SK-N-SH (cell line): ENCODE results near the gene RIPOR2. TPM values are rescaled to one million over a fixed set of nuclear protein-coding genes. Genes with fewer than 3 reads are reported as not detected.

Experiments
- CTCF ChIA-PET: fragments of 300-600, 350-600 bp; formaldehyde crosslinking; extraction: SDS; loops from one replicate; lab custom pipeline; 2021; lab: Yijun Ruan, JAX
- POLR2A ChIA-PET: fragments of 350-600 bp; sonication (Branson Sonifier 250); formaldehyde crosslinking; extraction: SDS; loops from one replicate; lab custom pipeline; 2020; ENCODE audit warnings: antibody characterized with exemption, inconsistent platforms; lab: Yijun Ruan, JAX
- DNase-seq: peaks from one replicate; pipeline ENCODE4 v3.0.0; 2012
- H2AFZ ChIP-seq: fragments of 200-600 bp; sonication (generic); 2 replicates; pipeline ENCODE4 v1.8.1; 2016; ENCODE audit warnings: antibody characterized with exemption, mild to moderate bottlenecking, low read depth
- H3F3A ChIP-seq: fragments of 200-600 bp; sonication (generic); replicated peaks from 2 replicates; pipeline ENCODE3; 2016; ENCODE audit warnings: antibody characterized with exemption, mild to moderate bottlenecking; ENCODE audit not compliant: insufficient read depth
- H3K27ac ChIP-seq, 2 experiments: fragments of 200-500 bp in 1 of 2; fragments of 200-600 bp in 1 of 2; sonication (Bioruptor generic) in 1 of 2; sonication (generic), shearing (Covaris generic) in 1 of 2; 2 replicates each; pipeline versions ENCODE4 v1.5.1 to v1.6.1; 2014 to 2016; ENCODE audit warnings: low read depth in 2 of 2, inconsistent platforms in 1 of 2, low read length in 1 of 2, mild to moderate bottlenecking in 1 of 2, mixed read lengths in 1 of 2
- H3K27me3 ChIP-seq: fragments of 200-600 bp; sonication (generic), shearing (Covaris generic); 2 replicates; pipeline ENCODE4 v1.6.1; 2016; ENCODE audit warnings: mixed run types; ENCODE audit not compliant: insufficient read depth
- H3K36me3 ChIP-seq, 2 experiments: fragments of 200-500 bp in 1 of 2; fragments of 200-600 bp in 1 of 2; sonication (Bioruptor generic) in 1 of 2; sonication (generic) in 1 of 2; replicated peaks in 1 of 2; 2 replicates each; pipeline versions ENCODE3 to v1.5.1; 2014 to 2016; ENCODE audit warnings: low read length in 1 of 2, mild to moderate bottlenecking in 1 of 2; ENCODE audit not compliant: insufficient read depth in 2 of 2, control insufficient read depth in 1 of 2
- H3K4me1 ChIP-seq, 2 experiments: fragments of 200-500 bp in 1 of 2; fragments of 200-600 bp in 1 of 2; sonication (Bioruptor generic) in 1 of 2; sonication (generic), shearing (Covaris generic) in 1 of 2; 2 replicates each; pipeline versions ENCODE4 v1.5.1 to v1.6.1; 2014 to 2016; ENCODE audit warnings: low read depth in 1 of 2, low read length in 1 of 2, mixed run types in 1 of 2; ENCODE audit not compliant: insufficient read depth in 2 of 2, control insufficient read depth in 1 of 2
- H3K4me2 ChIP-seq: fragments of 200-600 bp; sonication (generic), shearing (Covaris generic); 2 replicates; pipeline ENCODE4 v1.6.1; 2017; ENCODE audit warnings: mixed run types
- H3K4me3 ChIP-seq, 2 experiments: fragments of 200-500 bp in 1 of 2; fragments of 200-600 bp in 1 of 2; sonication (Bioruptor generic) in 1 of 2; sonication (generic), shearing (Covaris generic) in 1 of 2; 2 replicates each; pipeline versions ENCODE4 v1.5.1 to v1.8.1; 2014 to 2016; ENCODE audit warnings: low read depth in 2 of 2, inconsistent platforms in 1 of 2, low read length in 1 of 2, mild to moderate bottlenecking in 1 of 2, mixed read lengths in 1 of 2, moderate library complexity in 1 of 2
- H3K79me2 ChIP-seq: fragments of 200-600 bp; sonication (generic); 2 replicates; pipeline ENCODE4 v1.8.1; 2017; ENCODE audit warnings: mild to moderate bottlenecking; ENCODE audit not compliant: insufficient read depth
- H3K9ac ChIP-seq: fragments of 200-600 bp; sonication (generic); 2 replicates; pipeline ENCODE4 v1.6.1; 2017; ENCODE audit warnings: mixed run types
- H3K9me2 ChIP-seq: fragments of 200-600 bp; sonication (generic); 2 replicates; pipeline ENCODE4 v1.6.1; 2017; ENCODE audit warnings: mixed run types
- H3K9me3 ChIP-seq: fragments of 200-600 bp; sonication (generic); 2 replicates; pipeline ENCODE4 v1.6.1; 2017; ENCODE audit warnings: mixed run types, mild to moderate bottlenecking, moderate library complexity
- H4K20me1 ChIP-seq: fragments of 200-600 bp; sonication (generic); 2 replicates; pipeline ENCODE4 v1.6.1; 2017; ENCODE audit warnings: mild to moderate bottlenecking, mixed run types; ENCODE audit not compliant: insufficient read depth
- ELF1 ChIP-seq: IDR thresholded peaks from 2 replicates; pipeline ENCODE4 v1.4.0; 2012
- EZH2phosphoT487 ChIP-seq: fragments of 200-600 bp; sonication (generic); IDR thresholded peaks from 2 replicates; pipeline ENCODE4 v1.6.1; 2017; ENCODE audit warnings: low read depth, mixed run types, mild to moderate bottlenecking, antibody characterized with exemption, moderate library complexity, borderline replicate concordance
- FOSL2 ChIP-seq: IDR thresholded peaks from 2 replicates; pipeline ENCODE4 v1.4.0; 2012; ENCODE audit warnings: low read depth, mild to moderate bottlenecking, moderate library complexity, borderline replicate concordance
- FOXM1 ChIP-seq: IDR thresholded peaks from 2 replicates; pipeline ENCODE4 v1.4.0; 2012; ENCODE audit warnings: low read depth, mild to moderate bottlenecking
- GATA2 ChIP-seq: sonication (generic); formaldehyde crosslinking; IDR thresholded peaks from 2 replicates; pipeline ENCODE4 v1.5.0; 2020; ENCODE audit warnings: mild to moderate bottlenecking, missing genetic modification reagents
- NFIC ChIP-seq: IDR thresholded peaks from 2 replicates; pipeline ENCODE4 v1.4.0; 2012; ENCODE audit warnings: borderline replicate concordance
- NRF1 ChIP-seq: IDR thresholded peaks from 2 replicates; pipeline ENCODE4 v1.6.1; 2012; ENCODE audit warnings: low read depth, mild to moderate bottlenecking, low read length
- POLR2AphosphoS5 ChIP-seq: IDR thresholded peaks from 2 replicates; pipeline ENCODE4 v1.6.1; 2012; ENCODE audit warnings: low read depth, low read length
- RCOR1 ChIP-seq: fragments of 150-350 bp; IDR thresholded peaks from 2 replicates; pipeline ENCODE4 v1.6.1; 2017; ENCODE audit warnings: antibody characterized with exemption, low read length
- REST ChIP-seq: IDR thresholded peaks from 2 replicates; pipeline ENCODE4 v1.6.1; 2012; ENCODE audit warnings: mild to moderate bottlenecking, low read depth, low read length, moderate library complexity
- RFX5 ChIP-seq: IDR thresholded peaks from 2 replicates; pipeline ENCODE4 v1.6.1; 2012; ENCODE audit warnings: mild to moderate bottlenecking, improper control_type of control experiment, low read length
- SIN3A ChIP-seq: IDR thresholded peaks from 2 replicates; pipeline ENCODE4 v1.6.1; 2012; ENCODE audit warnings: low read depth, mild to moderate bottlenecking, low read length, moderate library complexity, borderline replicate concordance
- TAF1 ChIP-seq: IDR thresholded peaks from 2 replicates; pipeline ENCODE4 v1.6.1; 2012; ENCODE audit warnings: low read depth, mild to moderate bottlenecking, low read length, moderate library complexity, borderline replicate concordance
- YY1 ChIP-seq: IDR thresholded peaks from 2 replicates; pipeline ENCODE4 v1.4.0; 2012; ENCODE audit warnings: low read depth, mild to moderate bottlenecking
- WGBS: methylation state at CpG from one replicate; pipeline ENCODE4 v1.1.6; 2017; ENCODE audit warnings: low lambda C conversion rate; 5-methylcytosine and 5-hydroxymethylcytosine counted together
- polyA plus RNA-seq, 3 experiments: library from polyadenylated mRNA; depleted of rRNA; stranded (reverse); fragments of >200 nt; gene quantifications; 2 replicates each; pipeline ENCODE4 v1.2.3, GENCODE V29; 2012
- TF ChIP-seq, protein P1 (sequence below): IDR thresholded peaks from 2 replicates; pipeline ENCODE4; 2012

RIPOR2 gene
- polyA plus RNA-seq, 1 of the 3 experiments (the other 2 are of a cell fraction): 0.05 TPM

DNA sequence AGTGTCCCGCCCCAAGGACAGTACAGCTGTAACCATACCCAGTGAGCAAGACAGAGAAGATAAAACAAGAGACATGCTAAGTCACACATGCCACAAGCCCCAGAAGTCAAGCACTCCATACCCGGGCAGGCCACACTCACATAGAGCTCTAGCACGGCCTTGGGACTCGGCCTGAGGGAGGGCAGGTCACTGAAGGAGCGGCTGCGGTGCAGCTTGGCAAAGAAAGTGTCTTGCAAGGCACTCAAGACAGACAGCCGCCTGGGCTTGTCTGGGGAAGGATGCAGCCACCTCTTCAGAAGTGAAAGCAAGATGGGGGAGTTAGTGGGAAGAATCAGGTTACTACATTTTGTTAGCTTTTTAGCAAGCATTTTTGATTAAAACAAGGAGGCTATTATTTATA lies 88.4 kb downstream of the RIPOR2 start:
- Histone ChIP-seq H3K79me2 (no peaks in the 10 kb centered on the region), H3K9ac (no peak overlapping the region), H3K4me3 (no peak overlapping the region), H2AFZ (no peak overlapping the region), H3K4me1 (no peaks in the 10 kb centered on the region; a peak in 1 of 4 replicates)
- 83% methylated on average over 7 of the region's 7 CpGs for WGBS
- POLR2A ChIA-PET: no interaction called here
- CTCF ChIA-PET: interaction anchor here (1.3 to 1.7 kb wide), 3 partner anchors 9 to 144 kb away, joined by 3 to 8 read pairs (median 6); no protein-coding TSS in a partner anchor
- no peak for TF ChIP-seq SIN3A
- TF ChIP-seq ELF1: no peak
- TF ChIP-seq REST: no peak
- no peak for TF ChIP-seq FOSL2
- no peak for TF ChIP-seq TAF1
- TF ChIP-seq NFIC: no peak
- no peak for TF ChIP-seq GATA2 (CRISPR knock-in tag)
- TF ChIP-seq RCOR1: no peak
- no peak for TF ChIP-seq RFX5
- TF ChIP-seq POLR2AphosphoS5: no peak
- TF ChIP-seq, protein P1, sequence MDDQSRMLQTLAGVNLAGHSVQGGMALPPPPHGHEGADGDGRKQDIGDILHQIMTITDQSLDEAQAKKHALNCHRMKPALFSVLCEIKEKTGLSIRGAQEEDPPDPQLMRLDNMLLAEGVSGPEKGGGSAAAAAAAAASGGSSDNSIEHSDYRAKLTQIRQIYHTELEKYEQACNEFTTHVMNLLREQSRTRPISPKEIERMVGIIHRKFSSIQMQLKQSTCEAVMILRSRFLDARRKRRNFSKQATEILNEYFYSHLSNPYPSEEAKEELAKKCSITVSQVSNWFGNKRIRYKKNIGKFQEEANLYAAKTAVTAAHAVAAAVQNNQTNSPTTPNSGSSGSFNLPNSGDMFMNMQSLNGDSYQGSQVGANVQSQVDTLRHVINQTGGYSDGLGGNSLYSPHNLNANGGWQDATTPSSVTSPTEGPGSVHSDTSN: no peak
- TF ChIP-seq EZH2phosphoT487: no peak
- TF ChIP-seq FOXM1: no peak
- TF ChIP-seq NRF1: no peak
- TF ChIP-seq YY1: no peak
- TF ChIP-seq, all 33 proteins: peak for 0
- Histone ChIP-seq H3K9me3 (no peaks in the 10 kb centered on the region), H3K4me2 (no peak overlapping the region), H3K27me3 (no peaks in the 10 kb centered on the region), H3K27ac (no peak overlapping the region), H3K36me3 (no peaks in the 10 kb centered on the region), H4K20me1 (no peaks in the 10 kb centered on the region), H3K9me2 (no peaks in the 10 kb centered on the region), H3F3A (no peaks in the 10 kb centered on the region)
- no peak for DNase-seq
